HG02885 (cell line): ENCODE measurements around the gene SPATS2L.

Source experiments
- ATAC-seq: cut with Tn5 transposase; IDR thresholded peaks from one replicate; pipeline ENCODE4 v1.9.1; 2021; ENCODE audit warnings: mild to moderate bottlenecking; ENCODE audit not compliant: unreplicated experiment, poor library complexity

SPATS2L gene

DNA sequence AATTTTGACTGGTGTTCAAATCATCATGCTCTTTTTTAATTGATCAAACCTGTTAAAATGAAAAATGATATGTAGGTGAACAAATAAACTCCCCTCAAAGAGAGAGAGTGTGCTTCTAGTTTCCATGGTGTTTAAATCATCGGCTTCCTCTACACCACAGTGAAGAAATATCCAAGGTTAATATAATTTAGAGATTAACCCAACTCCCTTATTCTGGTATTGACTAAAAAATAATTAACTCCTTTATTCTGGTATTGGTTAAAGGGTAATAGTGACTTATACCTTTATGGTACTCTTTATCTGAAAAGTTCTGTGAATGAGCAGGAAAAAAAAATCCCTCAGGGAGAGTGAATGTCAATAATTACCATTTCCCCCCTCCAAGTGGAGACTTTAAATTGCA is 93.1 kb downstream of the SPATS2L start:
- no peak for ATAC-seq

DNA sequence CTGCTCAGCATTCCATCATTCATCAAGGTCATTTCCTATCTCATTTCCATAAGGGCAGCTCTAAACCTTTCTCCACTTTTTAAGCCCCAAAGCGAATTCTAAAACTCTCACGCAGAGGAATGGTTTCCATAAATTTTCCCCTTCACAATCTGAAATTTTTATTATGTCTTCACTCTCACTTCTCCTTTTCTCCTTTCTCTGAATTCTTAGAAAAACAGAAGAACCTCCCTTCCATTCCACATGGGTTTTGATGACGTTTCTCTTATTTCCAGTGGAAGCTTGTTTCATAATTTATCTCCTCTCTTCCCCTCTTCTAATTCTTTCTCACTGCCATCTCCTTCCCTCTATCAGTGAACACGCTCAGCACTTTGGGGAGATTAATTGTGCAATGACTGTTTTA is 97.3 kb downstream of the SPATS2L start:
- ATAC-seq: no peak

DNA sequence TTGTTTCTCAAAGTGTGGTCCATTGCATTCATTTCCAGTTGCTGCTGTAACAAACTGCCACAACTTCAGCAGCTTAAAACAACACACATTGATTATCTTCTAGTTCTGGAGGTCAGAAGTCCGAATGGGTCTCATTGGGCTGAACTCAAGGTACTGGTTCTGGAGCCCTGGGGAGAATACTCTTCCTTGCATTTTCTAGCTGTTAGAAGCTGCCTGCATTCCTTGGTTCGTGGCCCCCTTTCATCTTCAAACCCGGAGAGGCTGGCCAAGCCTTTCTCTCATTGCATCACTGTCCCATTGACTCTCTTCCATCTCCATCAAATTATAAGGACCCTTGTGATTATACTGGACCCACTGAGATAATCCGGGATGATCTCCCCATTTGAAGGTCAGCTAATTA is 98.1 kb downstream of the SPATS2L start:
- ATAC-seq: no peak

DNA sequence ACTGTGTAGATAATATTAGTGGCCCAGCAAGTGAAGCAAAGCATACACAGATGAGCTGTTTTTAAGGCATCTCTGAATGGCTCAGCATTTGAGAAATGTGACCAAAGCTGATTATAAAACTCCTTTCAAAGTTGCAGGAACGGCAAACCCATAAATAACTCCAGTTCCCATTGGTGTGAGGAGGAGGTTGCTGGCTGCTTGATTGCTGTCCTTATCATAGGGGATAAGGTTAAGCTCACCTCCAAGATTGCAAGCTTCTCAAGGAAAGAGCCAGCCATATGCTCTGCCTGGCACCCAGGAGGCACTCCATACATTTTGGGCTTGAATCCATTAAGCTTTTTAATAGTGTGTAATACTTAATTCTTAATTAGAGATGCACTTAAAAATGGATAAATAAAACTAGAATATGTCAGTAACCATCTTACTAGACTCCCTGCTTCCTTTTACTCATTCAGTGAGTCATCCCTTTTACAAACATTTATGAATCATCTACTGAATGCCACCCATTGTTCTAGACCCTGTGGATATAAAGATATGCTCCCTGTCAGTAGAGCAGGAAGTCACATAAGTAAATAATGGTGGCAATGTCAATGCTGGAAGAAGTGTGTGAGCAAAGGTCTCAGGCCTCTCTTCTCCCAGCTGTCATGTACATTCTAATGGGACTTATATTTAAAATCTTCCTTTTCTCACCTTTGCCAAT is 99.3 kb downstream of the SPATS2L start:
- ATAC-seq: no peak

DNA sequence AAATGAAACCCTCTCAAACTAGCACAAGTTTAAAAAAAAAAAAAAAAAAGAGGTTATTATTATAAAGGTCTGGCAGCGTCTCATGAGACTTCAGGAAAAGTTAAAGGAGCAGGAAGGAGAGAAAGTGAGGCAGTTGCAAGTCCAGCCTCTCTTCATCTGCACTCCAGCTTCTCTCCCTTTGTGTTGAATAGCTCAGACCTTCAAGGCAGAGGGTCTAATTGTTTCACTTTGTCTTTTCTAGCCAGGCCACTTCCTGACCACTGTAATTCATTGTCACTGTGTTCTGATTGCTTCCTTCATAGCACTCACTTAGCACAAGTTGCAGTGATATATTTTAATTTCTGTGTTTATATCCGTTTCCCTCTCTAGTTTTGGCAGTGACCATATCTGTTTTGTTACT is 99.9 kb downstream of the SPATS2L start:
- no peak for ATAC-seq

DNA sequence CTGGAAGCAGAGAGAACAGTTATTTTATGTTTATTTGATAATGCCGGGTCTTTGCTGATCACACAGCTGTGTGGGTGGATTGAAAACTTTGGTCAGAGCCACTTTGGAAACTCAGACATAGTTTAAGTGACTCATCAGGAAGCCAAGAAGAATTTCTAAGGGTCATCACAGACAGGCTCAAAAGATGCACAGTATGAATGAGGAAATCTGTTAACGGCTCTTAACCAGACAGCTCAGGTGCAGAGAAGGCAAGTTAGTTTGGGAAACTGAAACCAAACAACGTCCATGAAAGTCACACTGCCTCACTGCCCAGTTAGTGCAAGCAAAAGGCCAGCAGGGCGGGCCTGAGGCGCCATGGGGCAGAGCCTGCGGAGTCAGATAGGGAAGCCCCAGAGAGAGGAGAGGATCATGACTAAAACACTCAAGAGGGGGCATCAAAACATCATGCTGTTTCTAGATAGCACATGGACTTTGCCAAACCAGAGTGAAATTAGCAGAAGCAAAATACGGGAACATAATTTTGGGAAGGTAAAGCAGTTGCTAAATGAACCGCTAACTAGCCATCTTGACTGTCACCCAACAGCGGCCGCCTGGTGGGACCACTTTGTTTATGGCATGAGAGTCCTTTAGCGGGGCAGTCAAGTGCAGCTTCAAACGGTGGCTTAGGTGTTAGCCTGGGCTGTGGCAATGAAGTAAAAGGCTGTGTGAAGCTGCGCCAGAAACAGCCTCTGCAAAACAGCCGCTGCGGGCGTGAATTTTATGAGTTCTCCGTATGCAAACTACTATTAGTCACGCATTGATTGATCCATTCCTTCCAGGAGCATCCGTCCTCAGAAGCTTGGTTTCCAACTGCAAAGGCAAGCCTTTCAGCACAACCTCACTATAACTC is 102.2 kb downstream of the SPATS2L start:
- no peak for ATAC-seq

DNA sequence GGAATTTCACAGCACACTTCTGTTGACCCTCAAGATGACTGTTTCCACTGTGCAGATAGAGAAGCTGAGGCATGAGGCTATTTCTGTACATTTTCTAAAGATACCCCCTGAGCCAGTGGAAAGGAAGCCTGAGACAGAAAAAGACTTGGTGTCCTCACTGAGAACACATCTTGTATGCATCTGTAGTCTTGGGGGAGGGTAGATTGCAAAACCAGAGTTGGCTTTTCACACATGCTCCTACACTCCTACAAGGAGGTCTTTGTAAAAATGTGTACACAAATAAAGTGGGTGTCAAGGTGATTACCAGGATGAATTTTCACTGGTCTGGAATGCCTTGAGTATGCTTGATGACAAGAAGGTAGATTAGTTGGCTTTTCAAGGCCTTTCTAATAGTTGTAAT is 105.3 kb downstream of the SPATS2L start:
- ATAC-seq: no peak

DNA sequence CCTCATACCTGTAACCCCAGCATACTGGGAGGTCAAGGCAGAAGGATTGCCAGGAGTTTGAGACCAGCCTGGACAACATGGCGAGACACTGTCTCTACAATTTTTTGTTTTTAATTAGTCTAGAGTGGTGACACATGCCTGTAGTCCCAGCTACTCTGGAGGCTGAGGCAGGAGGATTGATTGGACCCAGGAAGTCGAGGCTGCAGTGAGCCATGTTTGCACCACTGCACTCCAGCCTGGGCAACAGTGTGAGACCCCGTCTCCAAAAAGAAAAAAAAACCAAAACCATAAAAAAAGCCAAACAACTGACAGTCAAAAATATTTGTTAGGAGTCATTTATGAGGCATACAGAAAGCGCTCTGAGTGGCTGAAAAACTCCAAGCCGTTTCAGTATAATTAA is 107.9 kb downstream of the SPATS2L start:
- ATAC-seq: no peak

DNA sequence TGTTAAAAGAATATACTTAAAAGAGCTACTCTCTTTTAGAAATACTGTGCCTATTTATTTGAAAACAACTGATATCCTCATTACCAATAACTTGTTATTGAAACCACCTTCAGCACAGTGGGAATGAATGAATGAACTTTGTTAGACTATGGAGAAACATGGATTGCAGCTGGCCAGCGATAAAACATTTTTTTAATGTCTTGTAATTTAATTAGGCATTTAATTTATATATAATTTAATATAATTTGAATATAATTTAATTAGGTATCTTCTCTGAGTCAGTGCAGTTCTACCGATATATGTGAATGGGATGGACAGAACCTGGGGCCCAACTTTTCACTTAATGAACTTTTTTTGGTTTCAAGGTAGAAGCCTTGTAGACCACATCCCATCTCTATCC is 109.0 kb downstream of the SPATS2L start:
- ATAC-seq: no peak

DNA sequence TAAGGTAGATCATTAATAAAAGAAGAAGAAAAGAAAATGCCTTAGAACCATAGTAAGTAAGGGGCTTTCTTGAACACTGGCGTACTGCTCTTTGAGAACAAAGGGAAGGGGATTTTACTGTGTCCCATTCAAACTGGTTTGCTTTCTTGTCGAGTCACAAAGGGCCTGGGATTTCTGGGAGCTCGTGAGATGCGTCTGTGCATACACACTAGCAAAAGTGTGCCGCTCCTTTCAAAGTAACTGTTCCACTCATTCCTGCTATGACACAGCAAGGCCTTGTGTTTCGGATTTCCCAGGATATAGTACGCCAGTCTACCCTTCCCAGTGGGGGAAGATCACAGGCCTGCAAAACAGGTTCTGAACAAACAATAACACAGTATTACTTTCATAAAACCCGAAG is 110.4 kb downstream of the SPATS2L start:
- no peak for ATAC-seq

DNA sequence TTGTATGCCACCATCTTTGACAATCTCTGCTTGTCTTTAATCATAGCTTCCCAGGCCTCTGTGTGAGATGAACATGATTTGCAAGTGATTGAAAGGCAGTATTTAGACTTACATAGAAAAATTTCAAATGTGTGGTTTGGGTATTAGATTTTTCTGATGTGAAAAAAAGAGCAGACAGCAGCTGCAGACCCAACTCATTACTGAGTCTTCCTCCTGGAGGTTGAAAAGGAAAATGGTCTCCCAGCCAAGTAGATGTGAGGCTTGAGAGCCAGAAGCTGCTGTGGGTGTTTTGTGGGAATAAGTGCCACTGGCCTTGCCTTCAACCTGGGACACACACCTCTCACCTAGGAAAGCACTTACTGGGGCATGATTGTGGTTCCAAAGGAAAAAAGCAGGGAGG is 110.9 kb downstream of the SPATS2L start:
- ATAC-seq: no peak

DNA sequence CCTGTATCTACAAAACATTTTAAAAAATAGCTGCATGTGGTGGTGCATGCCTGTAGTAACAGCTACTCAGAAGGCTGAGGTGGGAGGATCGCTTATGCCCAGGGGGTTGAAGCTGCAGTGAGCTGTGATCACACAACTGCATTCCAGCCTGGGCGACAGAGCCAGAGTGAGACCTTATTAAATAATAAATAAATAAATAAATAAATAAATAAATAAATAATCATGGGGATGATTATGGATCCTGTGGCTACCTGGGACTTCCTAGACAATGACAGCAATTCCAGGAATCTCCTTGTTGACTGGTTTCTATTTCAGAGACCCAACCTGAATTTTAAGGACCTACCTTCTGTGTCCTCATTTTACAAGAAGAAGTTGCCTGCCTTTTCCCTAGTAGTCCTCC is 111.9 kb downstream of the SPATS2L start:
- ATAC-seq: no peak

DNA sequence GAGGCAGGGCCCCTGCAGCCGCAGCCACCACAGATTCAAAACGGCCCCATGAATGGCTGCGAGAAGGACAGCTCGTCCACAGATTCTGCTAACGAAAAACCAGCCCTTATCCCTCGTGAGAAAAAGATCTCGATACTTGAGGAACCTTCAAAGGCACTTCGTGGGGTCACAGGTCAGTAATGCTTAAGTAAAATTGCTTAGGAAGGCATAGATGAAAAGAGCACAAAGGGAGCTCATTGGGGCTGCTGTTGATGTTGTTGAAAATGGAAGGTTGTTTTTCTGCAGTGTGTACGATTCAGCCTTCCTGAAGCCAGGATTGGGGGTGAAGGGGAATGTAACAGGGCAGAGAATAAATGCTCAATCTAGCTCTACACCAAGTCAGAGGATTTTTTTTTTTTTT is 112.8 kb downstream of the SPATS2L start:
- ATAC-seq: no peak

DNA sequence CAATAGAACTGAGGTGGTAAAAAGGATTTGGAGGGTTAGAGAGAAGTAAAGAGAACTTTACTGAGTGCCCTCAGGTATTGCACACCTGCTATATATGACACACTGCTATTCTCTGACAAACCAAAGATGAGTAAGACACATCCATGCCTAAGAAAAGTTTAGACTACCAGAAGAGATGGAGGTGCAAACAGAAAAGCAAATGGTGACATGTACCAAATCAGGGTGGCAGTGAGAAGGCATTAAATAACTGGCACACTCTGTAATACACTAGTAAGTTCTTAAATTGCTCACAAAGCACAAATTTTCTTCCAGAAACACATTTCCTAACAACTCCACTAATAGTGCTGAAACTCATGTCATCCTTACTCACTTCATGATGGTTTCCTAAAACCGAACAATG is 114.8 kb downstream of the SPATS2L start:
- ATAC-seq: no peak

DNA sequence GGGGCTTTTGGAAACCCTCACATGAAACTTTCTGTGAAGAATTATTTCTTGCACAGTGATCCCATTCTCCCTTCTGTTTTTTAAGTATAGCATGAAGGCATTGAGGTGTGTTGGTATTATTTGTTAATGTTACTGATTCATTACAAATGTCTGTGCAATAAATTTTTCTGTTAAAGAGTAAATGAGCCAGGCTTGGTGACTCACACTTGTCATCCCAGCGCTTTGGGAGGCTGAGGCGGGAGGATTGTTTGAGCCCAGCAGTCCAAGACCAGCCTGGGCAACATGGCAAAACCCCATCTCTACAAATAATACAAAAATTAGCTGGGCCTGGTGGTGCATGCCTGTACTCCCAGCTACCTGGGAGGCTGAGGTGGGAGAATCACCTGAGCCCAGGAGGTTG is 115.6 kb downstream of the SPATS2L start:
- ATAC-seq: no peak

DNA sequence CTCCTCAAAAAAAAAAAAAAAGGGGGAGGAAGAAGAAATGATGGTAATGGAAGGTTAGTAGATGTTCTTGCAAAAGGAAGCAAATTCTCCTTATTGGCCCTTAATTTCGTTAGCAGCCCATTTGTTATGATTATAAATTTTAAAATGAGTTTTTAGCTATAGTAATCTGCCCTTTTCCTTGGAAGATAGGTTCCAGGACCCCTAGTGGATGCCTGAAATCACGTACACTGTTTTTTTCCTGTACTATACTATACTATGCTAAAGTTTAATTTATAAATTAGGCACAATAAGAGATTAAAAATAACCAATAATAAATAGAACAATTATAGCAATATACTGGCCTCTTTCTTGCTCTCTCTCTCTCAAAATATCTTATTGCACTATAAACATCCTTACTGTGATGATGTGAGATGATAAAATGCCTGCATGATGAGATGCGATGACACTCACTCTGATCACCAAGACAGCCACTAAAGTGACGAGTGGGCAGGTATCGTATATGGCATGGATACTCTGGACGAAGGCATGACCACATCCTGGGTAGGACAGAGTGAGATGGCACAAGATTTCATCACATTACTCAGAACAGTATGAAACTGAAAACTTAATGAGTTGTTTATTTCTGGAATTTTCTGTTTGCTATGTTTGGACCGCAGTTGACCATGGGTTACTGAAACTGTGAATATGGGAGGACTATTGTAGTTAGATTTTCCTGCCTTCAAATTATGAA is 116.2 kb downstream of the SPATS2L start:
- ATAC-seq: no peak

DNA sequence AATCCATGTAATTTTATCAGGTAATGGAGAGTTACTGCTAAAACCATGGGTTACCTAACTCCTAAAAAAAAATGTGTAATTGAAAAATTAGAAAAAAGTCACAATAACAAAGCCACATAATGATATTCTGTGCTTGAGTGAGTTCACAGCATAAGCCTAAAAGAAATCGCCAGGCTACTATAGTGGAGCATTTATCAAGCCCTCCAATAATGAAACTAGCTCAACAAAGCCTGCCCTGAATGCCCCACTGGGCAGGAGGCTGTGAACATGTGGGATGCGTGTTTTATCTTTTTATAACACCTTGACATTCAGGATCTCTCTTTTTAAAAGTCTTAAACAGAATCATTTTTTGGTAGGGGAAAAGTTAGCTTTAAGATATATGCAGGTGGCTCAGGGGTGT is 117.0 kb downstream of the SPATS2L start:
- no peak for ATAC-seq

DNA sequence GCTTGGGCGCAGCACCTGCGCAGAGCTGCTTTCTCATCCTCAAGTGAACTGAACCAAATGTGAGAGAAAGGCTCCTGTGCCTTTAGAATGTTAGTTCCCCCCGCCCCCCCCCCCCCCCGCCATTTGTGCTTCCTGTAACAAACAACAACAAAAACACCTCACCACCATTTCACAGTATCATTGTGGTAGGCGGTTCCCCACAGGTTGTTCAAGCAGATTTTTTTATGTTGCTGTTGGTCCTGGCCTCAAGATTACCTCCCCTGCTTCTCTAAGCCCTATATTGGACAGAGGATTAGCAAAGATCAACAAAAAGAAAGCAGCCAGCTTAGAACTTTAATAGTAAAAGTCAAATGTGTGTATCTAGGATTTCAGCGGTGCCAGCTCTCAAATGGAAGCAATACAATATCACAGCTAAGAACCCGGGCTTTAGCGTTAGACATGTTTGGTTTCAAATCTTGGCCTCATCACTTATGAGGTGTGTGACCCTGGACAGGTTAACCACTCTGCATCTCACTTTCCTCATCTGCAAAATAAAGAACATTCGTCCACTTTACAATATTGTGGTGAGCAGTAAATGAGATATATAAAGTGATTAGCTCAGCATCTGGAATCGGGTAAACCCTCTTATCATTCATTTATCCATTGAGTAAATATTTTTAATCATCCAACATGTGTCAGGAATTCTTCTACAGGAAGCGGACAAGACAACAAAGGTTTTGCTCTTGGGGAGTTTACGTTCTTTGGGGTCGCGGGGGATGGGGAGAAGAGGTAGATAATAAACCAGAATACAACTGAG is 118.7 kb downstream of the SPATS2L start:
- no peak for ATAC-seq

DNA sequence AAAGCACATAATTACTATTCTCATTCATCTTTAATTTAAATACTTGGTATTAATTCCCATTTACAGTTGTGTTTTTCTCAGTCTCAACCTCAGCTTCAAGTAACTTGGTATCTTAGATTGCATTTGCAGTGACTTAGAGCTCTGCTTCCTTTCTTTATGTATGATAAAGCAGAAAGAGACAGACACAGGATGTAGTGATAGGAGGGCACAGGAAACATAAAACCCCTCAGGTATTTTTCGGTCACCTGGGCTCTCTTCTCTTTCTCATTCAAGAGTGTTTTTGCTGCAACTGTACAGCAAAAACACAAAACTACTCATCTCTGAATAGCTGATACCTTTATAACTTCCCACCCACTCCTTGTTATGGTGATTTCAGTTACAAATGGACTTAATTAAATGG is 120.3 kb downstream of the SPATS2L start:
- ATAC-seq: no peak

DNA sequence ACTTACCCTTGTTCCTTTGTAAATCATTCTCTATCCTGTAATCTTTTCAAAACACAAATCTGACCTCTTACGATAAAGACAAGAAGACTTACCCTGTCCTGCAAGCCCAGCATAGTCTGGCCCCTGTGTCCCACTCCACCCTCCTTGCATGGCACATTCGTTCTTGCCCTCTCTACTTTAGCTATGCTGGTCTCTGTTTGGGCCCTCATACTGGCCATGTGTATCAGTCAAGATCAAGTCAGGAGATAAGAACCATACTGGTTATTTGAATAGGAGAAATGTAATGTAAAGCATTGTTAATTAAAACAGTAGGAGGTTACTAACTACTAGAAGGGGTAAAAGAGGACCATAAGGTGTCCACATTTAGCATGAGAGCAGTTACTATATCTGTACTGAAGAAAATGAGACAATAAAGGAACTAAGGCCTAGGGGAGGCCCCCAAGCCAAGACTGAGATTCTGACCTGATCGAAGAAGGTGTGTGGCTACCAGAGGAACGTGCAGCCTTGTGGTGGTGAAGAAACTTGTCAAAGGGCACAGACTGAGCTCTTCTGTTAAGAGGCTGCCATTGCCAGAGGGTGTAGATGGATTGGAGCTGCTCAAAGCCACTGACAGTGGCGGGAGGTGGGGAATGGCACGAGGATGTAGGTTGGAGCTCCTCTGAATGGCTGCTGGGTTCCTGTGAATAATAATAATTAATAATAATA is 122.6 kb downstream of the SPATS2L start:
- peak; percentile 62 for ATAC-seq
